ENCODE data around the gene CTTNBP2.
"Not testable (repeated sequence)": the region's sequence is repeated elsewhere in the genome, so short reads cannot be mapped to it uniquely, and the experiment has no call there.

Gene CTTNBP2

DNA sequence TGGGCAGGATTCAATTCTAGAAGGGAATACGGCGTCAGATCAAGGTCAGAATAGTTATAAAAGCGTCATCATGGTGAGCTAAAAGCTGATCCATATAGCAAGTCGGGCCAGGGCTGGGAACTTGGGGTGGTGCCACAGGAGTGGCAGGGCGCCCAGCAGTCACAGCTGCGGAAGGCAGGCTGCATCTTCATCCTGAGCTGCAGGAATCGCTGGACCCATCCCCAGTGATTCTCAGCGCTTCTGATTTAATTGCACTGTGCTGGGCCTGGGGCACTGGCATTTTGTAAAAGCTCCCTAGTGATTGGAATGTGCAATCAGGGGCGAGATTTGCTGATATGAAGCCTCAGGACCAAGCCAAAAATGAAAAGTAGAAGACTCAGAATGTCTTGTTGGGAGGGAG, 135.3 kb downstream of the CTTNBP2 start:
- no peak for DNase-seq

DNA sequence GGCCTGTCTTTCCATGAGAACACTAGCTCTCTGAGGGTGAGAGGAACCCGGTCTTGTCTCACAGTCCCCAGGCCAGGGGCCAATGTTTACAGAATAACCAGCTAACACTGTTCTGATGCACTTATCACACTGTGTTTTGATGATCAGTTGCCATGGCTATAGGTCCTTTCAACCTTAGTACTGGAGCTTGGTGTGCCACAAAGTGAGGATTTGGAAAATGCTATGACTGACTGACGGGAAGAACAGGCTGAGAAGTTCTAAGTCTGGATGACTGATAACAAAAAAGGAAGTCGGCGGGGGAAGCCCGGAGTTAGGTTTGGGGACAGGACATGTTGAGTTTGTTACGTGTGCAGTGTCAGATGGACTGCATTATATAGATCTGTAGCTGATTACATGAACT, 141.8 kb downstream of the CTTNBP2 start:
- DNase-seq = no peak

DNA sequence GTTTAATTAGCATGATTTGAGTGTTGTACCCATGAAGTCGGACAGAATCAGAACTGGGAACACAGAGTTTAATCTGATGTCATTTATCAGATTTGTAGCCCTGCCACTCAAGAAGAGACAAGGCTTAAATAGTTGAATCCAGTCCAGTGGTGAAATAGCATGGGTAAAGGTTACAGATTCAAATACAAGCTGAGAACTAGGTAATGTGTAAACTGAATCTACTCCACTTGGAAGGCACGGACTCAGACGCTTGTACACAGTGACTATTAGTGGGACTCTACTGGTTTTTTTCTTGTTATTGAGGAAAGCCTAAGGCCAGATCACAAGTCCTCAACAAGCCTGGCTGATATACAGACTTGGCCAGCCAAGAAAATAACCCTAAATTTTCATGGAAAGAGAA, 142.9 kb downstream of the CTTNBP2 start:
- DNase-seq = no peak

DNA sequence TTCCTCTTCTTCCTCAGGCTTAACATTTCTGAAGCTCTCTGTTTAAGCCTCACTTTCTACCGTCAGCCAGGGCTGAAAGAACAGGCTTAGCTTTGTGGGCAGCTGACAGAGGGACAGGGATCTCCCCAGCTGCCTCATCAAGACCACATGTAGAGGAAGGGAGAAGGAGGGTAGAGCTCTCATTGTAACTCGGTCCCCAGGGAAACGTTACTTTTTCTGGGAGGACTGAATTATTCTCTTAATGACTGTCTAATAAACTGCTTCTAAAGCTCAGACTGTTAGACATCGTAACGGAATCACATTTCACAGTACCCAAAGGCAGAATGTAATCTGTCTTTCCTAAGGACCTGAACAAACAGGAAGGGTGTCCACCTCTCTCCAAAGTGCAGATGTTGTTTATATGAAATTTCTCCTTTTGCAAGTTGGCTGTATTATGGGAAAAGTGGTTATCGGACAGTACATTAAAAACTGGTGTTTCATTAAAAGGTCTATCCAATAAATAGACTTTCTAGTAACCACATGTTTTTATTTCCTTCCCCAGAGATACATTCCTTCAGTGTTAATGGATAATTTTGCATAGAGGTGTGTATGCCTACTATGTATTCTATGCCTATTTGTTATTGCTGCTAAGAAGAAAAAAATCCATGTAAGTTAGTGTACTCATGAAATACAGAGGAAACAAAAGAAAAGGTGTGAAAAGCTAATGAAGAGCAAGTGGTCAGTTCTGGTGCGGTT, 144.2 kb downstream of the CTTNBP2 start:
- DNase-seq = no peak

DNA sequence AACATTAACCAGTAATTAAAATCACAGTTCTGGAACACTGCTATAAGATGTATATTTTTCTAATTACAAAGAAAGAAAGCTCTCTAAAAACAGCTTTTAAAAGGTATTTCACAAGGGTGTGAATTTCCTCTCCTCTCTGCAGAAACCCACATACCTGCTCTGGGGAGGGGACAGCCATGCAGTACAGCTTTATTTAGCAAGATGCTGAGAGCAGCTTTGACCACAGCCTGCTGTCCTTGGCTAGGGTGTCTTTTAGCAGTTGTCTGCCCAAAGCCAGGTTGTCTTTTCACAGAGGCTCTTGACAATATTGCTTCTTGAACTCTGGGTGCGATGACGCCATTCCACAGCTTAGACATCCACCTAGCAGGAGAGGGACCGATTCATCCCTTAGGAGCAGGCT, 148.3 kb downstream of the CTTNBP2 start:
- DNase-seq = no peak

DNA sequence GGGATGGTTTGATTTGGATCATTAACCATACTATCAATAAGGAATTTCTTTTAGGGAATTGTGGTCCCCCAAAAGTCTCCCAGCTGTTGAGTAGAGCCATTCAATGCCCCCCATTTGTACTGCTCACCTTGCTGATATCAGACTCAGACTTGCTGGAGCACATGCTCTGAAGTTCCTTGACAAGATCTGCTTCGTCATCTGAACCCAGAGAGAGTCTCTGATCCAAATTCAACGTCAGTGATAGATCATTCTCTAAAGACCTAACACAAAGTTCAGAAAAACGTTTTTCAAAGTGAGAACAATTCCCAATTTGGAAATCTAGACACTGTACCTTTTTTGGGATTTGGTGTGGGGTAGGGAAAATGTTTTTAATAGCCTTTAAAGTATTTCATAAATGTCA, 153.9 kb downstream of the CTTNBP2 start:
- no peak for DNase-seq

DNA sequence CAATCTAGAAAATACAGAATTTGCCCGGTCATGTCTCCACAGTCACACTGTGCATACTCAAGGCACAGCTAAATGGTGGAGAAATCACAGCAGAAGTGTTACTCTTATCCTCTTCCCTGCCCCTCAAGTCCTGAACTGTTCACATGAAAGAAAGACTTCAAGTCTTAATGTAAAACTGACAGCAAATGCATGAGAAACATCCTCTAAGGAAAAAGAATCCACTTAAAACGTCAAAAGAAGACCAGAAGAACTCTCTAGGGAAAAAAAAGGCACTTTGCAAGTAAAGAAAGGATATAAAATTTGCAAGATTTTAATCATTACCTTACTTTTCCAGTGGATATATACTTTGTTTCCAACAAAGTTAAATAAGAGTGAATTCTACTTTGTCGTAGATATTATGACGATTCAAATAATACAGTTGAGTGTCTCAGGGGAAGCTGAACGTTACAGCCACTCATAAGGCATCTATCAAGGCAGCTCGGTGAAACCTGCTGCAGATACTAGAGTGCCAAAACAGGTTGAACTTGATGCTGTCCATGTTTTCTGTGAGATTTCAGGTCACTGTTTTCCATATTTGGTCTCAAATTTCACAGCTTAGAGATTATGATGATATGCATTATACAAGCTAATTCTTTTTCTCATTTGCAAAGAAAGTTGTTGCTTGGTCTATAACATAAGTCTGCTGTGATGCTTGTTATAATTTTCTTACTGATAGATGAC, 155.0 kb downstream of the CTTNBP2 start:
- DNase-seq = no peak

DNA sequence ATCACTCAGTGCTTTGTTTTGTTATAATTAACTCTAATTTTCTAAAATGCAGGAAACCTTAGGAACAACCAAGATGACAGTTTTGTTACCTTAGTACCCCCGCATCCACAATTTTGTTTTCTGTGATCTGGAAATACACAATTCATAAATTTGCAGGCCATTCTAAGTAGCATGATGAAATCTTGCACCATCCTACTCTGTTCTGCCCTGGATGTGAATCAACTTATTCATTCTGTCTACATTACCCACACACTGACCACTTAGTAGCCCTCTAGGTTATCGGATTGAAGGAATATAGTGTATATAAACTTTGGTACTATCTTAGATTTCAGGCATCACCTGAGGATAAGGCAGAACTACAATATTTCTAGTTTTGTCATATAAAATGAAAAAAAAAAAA, 155.9 kb downstream of the CTTNBP2 start:
- DNase-seq = no peak

DNA sequence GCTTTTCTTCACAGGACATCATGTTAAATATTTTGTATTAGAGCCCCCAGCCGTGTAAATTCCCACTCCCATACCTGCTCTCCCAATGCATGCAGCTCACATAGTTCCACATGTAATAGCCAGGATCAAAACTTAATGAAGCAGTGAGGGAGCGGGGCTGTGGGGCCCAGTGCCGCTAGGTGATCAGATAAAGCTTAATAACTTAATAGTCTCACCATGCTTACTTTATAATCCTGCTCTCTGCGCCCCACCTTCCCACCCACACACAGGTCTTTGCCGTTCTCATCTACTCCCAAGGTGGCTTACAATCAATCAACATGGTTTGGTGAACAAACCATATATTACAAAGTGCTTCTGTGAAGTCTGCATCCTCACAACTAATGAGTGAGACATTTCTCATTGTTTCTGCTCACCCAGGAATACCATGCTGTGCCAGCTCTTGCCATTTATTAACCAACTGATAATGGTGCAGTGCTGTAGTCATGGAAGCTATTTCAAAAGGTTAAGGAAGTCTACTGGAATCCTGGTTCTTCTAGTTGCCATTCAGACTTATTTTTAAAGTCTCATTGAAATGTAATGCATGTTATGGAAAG, 156.4 kb downstream of the CTTNBP2 start:
- DNase-seq = no peak

DNA sequence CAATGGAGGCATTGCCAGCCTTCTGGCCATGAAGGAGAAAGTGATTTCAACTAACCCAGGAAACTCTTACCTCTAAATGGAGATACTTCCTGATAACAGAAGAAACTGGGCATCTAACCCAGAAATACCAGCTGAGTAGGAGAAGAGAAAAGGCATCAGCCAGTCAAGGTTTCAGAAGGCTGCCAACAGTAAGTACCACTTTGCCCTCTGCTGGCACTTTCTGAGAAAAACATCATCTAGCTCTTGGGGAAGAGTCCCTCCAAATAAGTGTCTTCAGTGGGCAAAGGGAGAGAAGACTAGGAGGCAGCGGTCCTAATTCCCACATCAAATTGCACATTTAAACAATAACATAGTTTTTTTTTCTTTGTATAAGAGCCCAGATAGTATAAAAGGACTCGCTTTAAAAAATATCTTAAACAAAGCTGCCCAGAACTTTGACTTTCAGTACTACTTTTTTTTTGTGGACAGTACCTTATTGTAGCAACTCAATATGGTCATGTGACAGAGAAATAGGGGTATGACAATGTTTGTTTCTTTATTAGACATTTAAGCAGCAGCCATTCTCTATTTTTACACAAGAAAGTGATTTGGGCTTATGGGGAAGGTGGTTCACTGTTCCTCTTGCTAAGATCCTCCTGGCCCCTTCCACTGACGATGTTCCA, 157.3 kb downstream of the CTTNBP2 start:
- no peak for DNase-seq

DNA sequence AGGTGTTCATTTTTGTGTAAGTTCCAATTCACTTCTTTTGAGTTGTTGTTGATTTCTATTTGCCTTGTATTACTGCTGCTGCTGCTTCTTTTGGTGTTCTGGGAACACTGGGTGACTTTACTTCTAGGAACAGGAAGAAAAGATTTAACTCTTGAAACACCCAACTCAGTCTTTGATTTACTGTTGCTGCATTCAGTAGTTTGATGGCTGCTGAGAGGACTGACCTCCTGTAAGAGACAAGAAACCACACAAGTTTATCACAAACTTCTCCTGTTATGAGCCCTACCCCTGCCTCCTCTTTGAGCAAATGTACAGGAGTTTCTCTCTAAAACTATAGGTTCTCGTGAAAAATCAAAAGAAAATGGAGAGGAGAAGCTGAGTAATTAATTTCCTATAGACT, 161.7 kb downstream of the CTTNBP2 start:
- DNase-seq = no peak

DNA sequence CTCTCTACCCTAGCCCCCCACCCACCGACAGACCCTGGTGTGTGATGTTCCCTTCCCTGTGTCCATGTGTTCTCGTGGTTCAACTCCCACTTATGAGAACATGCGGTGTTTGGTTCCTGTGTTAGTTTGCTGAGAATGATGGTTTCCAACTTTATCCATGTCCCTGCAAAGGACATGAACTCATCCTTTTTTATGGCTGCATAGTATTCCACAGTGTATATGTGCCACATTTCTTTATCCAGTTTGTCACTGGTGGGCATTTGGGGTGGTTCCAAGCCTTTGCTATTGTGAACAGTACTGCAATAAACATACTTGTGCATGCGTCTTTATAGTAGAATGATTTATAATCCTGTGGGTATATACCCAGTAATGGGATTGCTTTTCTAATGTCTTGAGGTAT, 165.1 kb downstream of the CTTNBP2 start:
- DNase-seq = not testable (repeated sequence)

DNA sequence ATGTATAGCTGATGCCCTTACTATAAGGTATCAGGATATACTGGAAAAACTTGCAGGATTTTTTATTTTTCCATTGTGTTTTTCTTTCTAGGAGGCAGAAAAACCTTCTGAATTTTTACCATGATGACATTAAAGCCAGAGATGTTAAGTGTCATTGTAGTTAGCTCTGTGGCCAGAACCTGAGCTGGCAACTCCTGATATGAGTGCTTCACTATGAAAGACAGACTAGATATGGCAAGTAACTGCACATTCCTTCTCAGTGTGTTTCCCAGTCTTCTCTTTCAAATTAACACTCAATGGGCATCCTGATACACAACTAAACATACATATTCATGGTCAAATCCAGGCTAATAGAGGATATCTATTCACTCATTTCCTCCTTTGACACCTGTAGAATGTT, 166.2 kb downstream of the CTTNBP2 start:
- DNase-seq = no peak

DNA sequence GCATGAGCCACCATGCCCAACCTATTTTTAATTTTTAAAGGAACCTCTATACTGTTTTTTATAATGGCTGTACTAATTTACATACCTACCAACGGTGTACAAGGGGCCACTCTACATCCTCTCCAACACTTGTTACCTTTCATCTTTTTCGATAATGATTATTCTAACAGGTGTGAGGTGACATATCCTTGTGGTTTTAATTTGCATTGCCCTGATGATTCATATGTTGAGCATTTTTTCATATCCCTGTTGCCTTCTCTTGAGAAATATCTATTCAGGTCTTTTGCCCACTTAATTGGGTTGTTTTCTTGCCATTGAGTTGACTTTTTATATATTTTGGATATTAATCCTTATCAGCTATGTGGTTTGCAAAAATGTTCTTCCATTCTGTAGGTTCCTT, 167.0 kb downstream of the CTTNBP2 start:
- DNase-seq = no peak

DNA sequence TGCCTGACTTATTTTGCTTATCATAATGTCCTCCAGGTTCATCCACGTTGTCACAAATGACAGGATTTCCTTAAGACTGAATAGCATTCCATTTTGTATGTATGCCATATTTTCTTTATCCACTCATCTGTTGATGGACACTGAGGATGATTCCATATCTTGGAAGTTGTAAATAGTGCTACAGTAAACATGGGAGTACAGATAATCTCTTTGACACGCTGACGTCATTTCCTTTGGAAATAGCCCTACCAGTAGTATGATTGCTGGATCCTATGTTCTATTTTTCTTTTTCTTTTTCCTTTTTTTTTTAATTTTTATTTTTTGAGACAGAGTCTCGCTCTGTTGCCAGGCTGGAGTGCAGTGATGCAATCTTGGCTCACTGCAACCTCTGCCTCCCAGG, 167.6 kb downstream of the CTTNBP2 start:
- no peak for DNase-seq

DNA sequence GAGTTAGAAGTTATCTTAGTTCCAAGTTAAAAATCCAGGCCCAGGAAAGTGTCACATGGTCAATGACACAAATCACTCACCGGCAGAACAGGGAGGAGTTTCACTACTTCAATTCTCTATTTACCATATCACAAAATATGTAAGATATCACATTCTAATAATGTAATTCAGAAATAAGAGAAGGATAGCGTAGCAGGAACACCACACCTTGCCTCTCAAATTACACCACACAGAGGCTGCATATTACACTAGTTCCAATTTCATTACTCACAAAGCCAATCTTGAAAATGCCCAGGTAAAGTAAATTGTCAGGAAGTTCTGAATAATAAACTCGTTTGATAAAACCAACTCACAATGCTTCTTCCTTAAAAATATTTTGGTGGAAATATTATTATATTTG, 169.2 kb downstream of the CTTNBP2 start:
- DNase-seq = no peak

DNA sequence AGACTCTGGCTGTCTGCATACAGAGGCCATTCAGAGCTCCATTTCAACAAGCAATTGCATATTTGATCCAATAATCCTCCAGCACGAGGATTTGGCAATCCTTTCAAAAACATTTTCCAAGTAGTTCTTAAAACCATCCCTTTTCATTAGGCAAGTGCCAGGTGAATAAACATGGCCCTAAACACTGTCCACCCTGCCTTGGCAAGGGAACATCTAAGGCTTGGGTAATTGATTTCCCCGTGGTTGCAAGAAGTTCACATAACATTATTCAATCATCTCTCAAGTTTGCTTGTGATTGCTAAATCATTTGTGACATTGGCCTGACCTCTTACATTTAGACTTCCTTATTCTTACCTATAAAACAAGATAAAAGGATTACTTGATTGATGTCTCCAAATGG, 175.2 kb downstream of the CTTNBP2 start:
- DNase-seq = no peak

DNA sequence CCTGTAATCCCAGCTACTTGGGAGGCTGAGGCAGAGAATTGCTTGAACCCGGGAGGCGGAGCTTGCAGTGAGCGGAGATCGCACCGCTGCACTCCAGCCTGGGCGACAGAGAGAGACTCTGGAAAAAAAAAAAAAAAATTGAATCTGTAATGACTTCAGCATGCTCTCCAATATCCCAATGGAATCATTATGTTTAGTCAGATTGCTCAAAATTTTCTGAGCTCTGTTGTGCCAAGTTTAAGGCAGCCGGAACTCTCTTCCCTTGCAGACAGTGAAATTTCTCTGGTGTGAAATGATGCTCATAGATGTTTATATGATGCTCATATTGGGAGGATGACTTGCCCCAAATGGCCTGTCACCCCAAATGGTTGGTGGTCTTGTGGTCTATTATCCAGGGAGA, 180.9 kb downstream of the CTTNBP2 start:
- DNase-seq = no peak

DNA sequence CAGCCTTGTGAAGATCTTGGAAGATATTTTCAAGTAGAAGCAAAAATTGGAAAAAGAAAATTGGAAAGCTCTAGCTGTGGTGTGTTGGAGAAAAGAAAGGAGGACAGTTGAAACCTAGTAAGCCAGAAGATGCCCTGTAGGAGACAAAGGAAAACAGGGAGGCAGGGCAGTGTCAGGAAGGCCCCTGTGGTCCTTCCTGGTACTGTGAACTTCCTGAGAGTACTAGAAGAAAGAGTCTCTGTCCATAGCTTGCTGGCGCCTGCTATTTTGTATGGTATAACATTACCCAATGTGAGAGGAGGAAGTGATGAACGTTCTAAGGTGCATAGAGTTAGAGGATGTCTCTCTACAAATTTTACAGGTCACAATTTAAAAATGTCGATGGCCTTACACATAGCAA, 183.1 kb downstream of the CTTNBP2 start:
- DNase-seq = no peak

DNA sequence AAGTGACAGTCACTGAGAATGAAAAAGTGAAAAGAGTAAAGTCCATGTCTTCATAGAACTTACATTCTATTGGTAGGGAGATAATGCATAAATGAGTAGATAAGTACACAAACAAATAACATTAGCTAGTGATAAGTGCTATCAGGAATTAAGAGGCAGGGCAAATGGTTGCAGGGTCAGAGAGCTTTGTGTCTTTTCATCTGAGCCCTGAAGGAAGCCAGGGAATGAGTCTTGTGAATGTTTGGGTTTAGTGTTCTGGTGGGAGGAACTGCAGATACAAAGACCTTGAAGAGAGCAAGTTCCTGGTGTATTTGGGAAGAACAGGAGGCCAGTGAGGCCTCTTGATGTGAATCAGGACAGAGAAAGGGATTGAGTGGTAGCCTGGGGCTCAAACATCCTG, 183.8 kb downstream of the CTTNBP2 start:
- no peak for DNase-seq

DNA sequence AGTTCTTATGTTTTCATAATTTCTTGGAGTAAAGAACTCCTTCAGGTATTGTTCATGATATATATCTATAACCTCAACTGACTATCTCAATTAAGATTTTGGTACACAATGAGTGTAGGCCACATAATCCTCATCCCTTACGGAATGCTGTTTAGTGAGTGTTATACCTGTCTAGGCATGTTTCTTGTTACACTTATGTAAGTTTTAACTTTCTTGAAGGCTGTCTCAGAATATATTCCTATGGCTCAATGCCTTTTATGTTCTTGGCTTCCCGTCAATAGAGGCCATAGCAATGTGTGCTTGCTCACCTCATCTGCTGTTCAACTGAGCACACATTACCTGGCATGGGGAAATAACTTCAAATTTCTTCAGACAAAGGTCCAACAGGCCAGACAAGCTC, 185.1 kb downstream of the CTTNBP2 start:
- no peak for DNase-seq

DNA sequence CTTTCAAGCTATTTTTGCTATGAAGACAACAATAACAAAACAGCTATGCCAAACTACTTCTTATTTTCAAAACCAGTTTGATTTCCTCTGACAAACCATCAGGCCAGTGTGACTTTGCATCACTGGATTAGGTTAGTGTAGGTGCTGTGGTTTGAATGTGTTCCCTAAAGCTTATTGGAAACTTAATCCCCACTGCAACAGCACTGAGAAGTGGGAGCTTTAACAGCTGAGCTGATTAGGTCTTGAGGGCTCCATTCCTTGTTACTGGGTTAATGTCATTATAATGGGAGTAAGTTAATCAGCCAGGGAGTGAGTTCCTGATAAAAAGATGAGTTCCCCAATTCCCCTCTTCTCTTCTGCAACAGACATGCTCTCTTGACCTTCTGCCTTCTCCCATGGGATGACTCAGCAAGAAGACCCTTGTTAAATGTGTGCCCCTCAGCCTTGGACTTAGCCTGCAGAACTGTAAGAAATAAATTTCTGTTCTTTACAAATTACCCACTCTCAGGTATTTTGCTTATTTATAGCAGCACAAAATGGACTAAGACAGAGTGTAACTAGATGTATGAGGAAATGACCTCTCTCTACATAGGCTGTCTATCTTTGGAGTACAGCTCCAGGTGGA, 186.8 kb downstream of the CTTNBP2 start:
- DNase-seq = no peak

DNA sequence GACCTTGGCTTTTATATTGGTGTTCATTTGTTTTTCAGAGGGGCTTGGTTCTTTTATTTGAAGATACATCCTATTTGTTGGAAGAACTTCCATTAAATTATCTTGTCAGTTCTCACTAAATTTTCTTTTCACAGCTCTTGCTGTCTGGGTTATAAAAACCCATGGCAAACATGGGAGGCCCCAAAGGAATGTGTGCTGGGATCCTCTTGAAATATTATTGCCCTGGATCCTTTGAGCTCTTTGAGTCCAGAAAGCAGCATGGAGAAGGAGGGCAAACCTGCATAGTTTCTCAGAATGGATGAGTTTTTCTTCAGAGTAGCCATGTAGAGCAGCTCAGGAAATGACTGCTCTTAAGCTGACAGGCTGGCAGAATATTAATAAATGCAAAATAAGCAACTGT, 187.4 kb downstream of the CTTNBP2 start:
- DNase-seq = no peak

Measured in T1000 (cell line).